Right lobe of liver (tissue), 6 donors: ENCODE measurements around the gene DGKE. TPM values are rescaled to one million over a fixed set of nuclear protein-coding genes. Genes with fewer than 3 reads are reported as not detected.

Source experiments
- ATAC-seq, 4 donors: fragments of 200-7000 bp; cut with Tn5 transposase; one replicate each; pipeline ENCODE4 v1.9.1; 2020; ENCODE audit warnings: mild to moderate bottlenecking in 4 of 4, moderate library complexity in 4 of 4
- DNase-seq, 3 donors: peaks; one replicate each; pipeline ENCODE4 v3.0.0-alpha.2; 2020
- H3K27ac ChIP-seq, 3 donors: fragments of 200-600 bp; one replicate each; pipeline ENCODE4 v1.8.0; 2022
- H3K27me3 ChIP-seq, 2 donors: fragments of 200-600 bp; one replicate each; pipeline ENCODE4 v1.8.0; 2022
- H3K36me3 ChIP-seq, 4 donors: fragments of 200-600 bp; sonication (generic) in 1 of 4; one replicate each; pipeline versions ENCODE4 v1.5.1 to v1.8.0; 2017 to 2022; ENCODE audit warnings: control low read depth in 1 of 4
- H3K4me1 ChIP-seq, 4 donors: fragments of 200-600 bp; sonication (generic) in 1 of 4; one replicate each; pipeline versions ENCODE4 v1.5.1 to v1.8.0; 2017 to 2022; ENCODE audit warnings: control low read depth in 1 of 4
- H3K4me3 ChIP-seq, 3 donors: fragments of 200-600 bp; one replicate each; pipeline ENCODE4 v1.8.0; 2022
- H3K9me3 ChIP-seq, 4 donors: fragments of 200-600 bp; sonication (generic) in 1 of 4; one replicate each; pipeline versions ENCODE4 v1.5.1 to v1.8.0; 2017 to 2022; ENCODE audit warnings: control low read depth in 1 of 4
- POLR2A ChIP-seq: fragments of 450-650 bp; IDR thresholded peaks from one replicate; pipeline ENCODE4 v1.6.1; 2017; ENCODE audit warnings: antibody characterized with exemption, mild to moderate bottlenecking
- WGBS: methylation state at CpG from one replicate; pipeline ENCODE4 v1.1.6; 2018; ENCODE audit warnings: low coverage, low lambda C conversion rate; ENCODE audit not compliant: insufficient coverage; ENCODE audit errors: missing lambda C conversion rate; 5-methylcytosine and 5-hydroxymethylcytosine counted together
- intact Hi-C, 2 donors: fragments of 100-400 bp; cut with DNase I; formaldehyde crosslinking; loops; one replicate each; pipeline versions ENCODE4 v1.11.2 to v1.14.1; 2022
- total RNA-seq, 6 experiments: library from RNA; depleted of rRNA in 2 of 6; stranded (reverse); fragments of >200 nt in 2 of 6; fragmentation: NEBNext Ultra II Directional in 3 of 6; extraction: Animal tissue kit (Norgen Biotek cat#: 25700) in 3 of 6; gene quantifications; one replicate each; pipeline versions ENCODE4 v1.1.0 to v1.2.4, GENCODE V29; 2016 to 2023
- TF ChIP-seq, protein P1 (sequence below), 4 donors: fragments of 200-600 bp in 3 of 4; fragments of 450-650 bp in 1 of 4; IDR thresholded peaks; one replicate each; pipeline versions ENCODE4 v1.5.1 to v1.8.0; 2016 to 2022; ENCODE audit warnings: antibody characterized with exemption in 4 of 4, mild to moderate bottlenecking in 2 of 4
- donor health status: DM: no; HTN: yes; CAD: no.
- donor health status: DM: no; HTN: no; CAD: no.
- donor health status: DM: no; HTN: no; CAD: no.
- donor health status: DM: no; HTN: yes; CAD: no.
- donor health status: DM: no; HTN: yes; CAD: no.

Gene DGKE
- total RNA-seq, 6 experiments from 2014 or later = 2.2 to 10.4 (median 3.4) TPM

DNA sequence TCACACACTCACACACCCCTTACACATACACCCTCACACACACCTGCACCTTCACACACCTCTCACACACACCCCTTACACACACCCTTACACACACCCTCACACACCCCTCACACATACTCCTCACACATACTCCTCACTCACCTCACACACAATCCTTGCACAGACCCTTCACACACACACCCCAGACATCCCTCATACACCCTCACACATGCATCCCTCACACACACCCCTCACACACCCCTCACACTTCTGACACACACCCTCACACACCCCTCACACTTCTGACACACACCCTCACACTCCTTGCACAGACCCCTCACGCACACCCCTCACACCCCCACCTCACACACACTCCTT lies 24.2 kb upstream of the DGKE start:
- intact Hi-C loops = loop anchor here (10.0 kb wide), 1 partner anchor 135 kb away; no protein-coding TSS in a partner anchor
- DNase-seq = no peak
- no peak for ATAC-seq

DNA sequence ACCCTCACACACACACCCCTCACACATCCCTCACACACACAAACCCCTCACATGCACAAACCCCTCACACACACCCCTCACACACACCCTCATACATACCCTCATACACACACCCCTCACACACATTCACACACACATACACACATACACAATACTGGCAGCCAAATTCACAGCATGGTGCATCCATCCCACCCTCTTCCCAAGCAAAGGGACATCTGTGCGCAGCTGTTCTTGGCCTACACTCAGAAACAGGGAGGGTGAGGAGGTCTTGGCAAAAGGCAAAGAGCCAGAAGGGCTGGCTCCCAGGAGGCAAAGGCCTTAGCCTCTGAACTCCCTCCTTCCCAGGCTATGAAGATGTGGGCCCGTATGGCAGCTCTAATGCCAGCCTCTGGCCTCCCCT lies 23.6 kb upstream of the DGKE start:
- intact Hi-C loops = loop anchor here (10.0 kb wide), 1 partner anchor 134 kb away; no protein-coding TSS in a partner anchor
- no peak for TF ChIP-seq POLR2A
- TF ChIP-seq, protein P1, sequence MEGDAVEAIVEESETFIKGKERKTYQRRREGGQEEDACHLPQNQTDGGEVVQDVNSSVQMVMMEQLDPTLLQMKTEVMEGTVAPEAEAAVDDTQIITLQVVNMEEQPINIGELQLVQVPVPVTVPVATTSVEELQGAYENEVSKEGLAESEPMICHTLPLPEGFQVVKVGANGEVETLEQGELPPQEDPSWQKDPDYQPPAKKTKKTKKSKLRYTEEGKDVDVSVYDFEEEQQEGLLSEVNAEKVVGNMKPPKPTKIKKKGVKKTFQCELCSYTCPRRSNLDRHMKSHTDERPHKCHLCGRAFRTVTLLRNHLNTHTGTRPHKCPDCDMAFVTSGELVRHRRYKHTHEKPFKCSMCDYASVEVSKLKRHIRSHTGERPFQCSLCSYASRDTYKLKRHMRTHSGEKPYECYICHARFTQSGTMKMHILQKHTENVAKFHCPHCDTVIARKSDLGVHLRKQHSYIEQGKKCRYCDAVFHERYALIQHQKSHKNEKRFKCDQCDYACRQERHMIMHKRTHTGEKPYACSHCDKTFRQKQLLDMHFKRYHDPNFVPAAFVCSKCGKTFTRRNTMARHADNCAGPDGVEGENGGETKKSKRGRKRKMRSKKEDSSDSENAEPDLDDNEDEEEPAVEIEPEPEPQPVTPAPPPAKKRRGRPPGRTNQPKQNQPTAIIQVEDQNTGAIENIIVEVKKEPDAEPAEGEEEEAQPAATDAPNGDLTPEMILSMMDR (IDR thresholded peaks at IDR 0.05) = no peak
- ATAC-seq (no peak), DNase-seq (no peak)
- Histone ChIP-seq H3K9me3 (no peaks in the 10 kb centered on the region), H3K4me1 (no peaks in the 10 kb centered on the region), H3K27me3 (no peaks in the 10 kb centered on the region), H3K27ac (no peak overlapping the region), H3K4me3 (no peak overlapping the region), H3K36me3 (no peaks in the 10 kb centered on the region)
- 72% methylated on average over 2 of the region's 2 CpGs for WGBS

More for the DNA sequence above, 24.2 kb upstream of the DGKE start:
- Histone ChIP-seq H3K4me1 (no peaks in the 10 kb centered on the region), H3K27me3 (no peaks in the 10 kb centered on the region), H3K9me3 (no peaks in the 10 kb centered on the region), H3K36me3 (no peaks in the 10 kb centered on the region), H3K27ac (no peak overlapping the region), H3K4me3 (no peak overlapping the region)
- 82% methylated on average over 1 of the region's 1 CpG for WGBS
- TF ChIP-seq, protein P1 (IDR thresholded peaks at IDR 0.05) = no peak
- TF ChIP-seq POLR2A = no peak

DNA sequence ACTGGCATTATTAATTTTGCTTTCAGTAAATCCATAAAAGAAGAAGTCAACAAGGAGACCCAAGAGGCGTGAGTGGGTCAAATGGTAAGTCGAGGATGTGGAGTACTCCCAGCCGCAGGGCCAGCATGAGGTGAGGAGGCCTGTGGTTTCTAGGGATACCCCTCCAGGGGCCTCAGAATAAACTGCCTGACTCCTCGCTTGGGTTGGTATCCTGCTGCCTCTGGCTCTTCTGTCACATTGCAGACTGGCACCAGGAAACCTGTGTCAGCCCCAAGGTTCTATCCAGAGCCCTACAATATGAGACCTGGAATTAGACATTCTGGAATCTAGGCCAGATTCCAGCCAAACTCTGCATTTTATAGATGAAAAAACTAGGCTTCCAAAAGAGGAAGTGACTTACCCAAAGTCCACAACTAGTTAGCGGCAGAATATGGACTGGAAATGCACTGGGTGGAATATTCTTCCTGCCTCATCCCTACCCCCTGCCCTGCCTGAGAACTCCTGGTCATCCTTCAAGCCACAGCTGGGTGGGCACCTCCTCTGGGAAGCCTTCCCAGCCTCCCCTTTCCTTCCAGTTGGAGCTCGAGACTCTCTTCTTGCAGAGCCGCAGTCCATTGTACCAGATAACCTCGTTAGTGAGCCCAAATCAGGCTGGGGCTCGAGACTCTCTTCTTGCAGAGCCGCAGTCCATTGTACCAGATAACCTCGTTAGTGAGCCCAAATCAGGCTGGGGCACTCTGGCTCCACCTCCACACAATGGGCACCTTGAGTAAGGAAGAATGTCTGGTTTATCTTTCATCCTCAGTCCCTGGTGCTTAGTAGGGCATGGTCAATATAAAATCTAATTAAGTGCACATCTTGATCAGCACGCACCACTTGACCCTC lies 22.8 kb upstream of the DGKE start:
- Histone ChIP-seq H3K27me3 (no peaks in the 10 kb centered on the region), H3K27ac (no peak overlapping the region), H3K4me3 (no peak overlapping the region), H3K9me3 (no peaks in the 10 kb centered on the region), H3K4me1 (no peaks in the 10 kb centered on the region), H3K36me3 (no peaks in the 10 kb centered on the region)
- intact Hi-C loops = loop anchor here (10.0 kb wide), 1 partner anchor 134 kb away; no protein-coding TSS in a partner anchor
- no peak for ATAC-seq
- DNase-seq = no peak
- TF ChIP-seq, protein P1 (IDR thresholded peaks at IDR 0.05) = no peak
- no peak for TF ChIP-seq POLR2A
- WGBS = 79% methylated on average over 6 of the region's 12 CpGs

- H3K27me3 ChIP-seq = no peaks in the 10 kb centered on the region
- WGBS = 83% methylated on average over 2 of the region's 7 CpGs
- no peak for DNase-seq
- H3K4me3 ChIP-seq = no peak overlapping the region
- ATAC-seq = no peak
- no peaks in the 10 kb centered on the region for H3K9me3 ChIP-seq
- no peaks in the 10 kb centered on the region for H3K36me3 ChIP-seq
- no peak overlapping the region for H3K27ac ChIP-seq
- intact Hi-C loops = loop anchor here (10.0 kb wide), 1 partner anchor 132 kb away; no protein-coding TSS in a partner anchor
- TF ChIP-seq POLR2A = no peak
- TF ChIP-seq, protein P1 (IDR thresholded peaks at IDR 0.05) = no peak
- H3K4me1 ChIP-seq = no peaks in the 10 kb centered on the region
These were observed 21.0 kb upstream of the DGKE start for GRCh38 chr17:56812901-56813388.
